C4-2B (cell line): Measurements from ENCODE around the gene SPAG9.

Source experiments
- H3K27ac ChIP-seq: fragments of 450-650 bp; 2 replicates; pipeline ENCODE4 v1.5.1; 2017
- ZFX ChIP-seq: fragments of 450-650 bp; IDR thresholded peaks from 2 replicates; pipeline ENCODE4 v1.6.1; 2017
- TF ChIP-seq, protein P1 (sequence below): fragments of 450-650 bp; conservative IDR thresholded peaks from 2 replicates; pipeline ENCODE4 v1.5.1; 2017; ENCODE audit warnings: mild to moderate bottlenecking

Gene SPAG9

DNA sequence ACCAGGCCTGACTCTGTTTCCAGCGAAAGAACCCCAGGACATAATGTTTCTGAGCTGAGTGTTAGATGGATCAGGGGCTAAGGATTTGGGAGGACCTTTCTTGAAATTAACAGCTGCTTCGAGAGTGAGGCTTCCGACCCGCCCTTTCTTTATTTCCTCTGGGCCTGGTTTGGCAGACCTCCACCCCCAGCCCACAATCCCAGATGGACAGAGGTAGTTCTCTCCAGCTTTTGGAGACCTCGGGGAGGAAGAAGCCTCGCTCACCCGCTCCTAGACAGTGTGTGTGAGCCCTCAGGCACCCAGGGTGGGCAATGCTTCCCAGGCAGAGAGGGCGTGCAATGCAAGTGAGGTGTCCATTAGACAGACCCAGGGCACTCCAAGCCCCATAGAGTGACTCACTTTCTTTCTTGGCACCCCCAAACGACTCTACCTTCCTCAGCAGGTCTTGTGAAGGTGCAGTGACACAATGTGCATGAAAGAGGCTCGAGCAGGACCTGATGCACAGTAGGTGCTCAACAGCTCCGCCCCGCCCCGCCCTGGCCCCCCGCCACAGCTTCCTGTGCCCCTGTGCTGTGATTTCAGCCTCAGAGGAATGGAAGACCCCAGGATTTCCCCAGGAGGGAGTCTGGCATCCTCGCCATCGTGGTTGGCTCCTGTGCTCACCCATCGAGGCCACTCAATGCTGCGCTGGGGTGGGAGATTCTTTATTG lies 203.8 kb downstream of the SPAG9 start:
- H3K27ac ChIP-seq, result peak overlapping the region; percentile 79
- TF ChIP-seq, protein P1, sequence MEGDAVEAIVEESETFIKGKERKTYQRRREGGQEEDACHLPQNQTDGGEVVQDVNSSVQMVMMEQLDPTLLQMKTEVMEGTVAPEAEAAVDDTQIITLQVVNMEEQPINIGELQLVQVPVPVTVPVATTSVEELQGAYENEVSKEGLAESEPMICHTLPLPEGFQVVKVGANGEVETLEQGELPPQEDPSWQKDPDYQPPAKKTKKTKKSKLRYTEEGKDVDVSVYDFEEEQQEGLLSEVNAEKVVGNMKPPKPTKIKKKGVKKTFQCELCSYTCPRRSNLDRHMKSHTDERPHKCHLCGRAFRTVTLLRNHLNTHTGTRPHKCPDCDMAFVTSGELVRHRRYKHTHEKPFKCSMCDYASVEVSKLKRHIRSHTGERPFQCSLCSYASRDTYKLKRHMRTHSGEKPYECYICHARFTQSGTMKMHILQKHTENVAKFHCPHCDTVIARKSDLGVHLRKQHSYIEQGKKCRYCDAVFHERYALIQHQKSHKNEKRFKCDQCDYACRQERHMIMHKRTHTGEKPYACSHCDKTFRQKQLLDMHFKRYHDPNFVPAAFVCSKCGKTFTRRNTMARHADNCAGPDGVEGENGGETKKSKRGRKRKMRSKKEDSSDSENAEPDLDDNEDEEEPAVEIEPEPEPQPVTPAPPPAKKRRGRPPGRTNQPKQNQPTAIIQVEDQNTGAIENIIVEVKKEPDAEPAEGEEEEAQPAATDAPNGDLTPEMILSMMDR, result no peak
- no peak for TF ChIP-seq ZFX

DNA sequence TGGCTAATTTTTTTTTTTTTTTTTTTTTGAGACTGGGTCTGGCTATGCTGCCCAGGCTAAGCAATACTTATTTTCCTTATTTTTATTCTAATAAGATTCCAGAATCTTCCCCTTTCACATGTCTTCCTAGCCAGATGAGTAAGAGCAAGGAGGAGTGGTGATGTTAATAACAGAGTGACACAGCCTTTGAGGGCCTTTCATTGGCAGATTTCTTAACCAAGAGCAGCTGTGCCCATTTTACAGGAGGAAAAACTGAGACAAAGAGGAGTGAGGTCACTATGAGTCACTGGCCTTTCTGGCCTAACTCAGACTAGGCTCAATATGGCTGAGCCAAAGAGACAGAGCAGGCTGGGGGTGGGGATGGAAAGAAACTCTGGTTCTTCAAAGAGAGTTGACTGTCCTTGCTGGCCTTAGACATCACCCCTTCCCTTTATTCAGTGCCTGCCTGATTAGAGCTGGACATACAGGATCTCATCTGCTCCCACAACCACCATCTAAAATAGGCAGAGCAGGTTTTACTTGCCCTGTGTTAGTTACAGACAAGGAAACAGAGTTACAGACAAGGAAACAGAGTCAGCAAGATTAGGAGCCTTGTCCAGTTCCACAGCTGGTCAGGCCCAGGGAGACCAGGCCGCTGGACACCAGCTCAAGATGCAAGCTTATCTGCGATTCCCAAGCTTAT lies 204.5 kb downstream of the SPAG9 start:
- peak overlapping the region; percentile 79 for H3K27ac ChIP-seq
- TF ChIP-seq, protein P1, result no peak
- 0 out of 2 replicates have a peak, but pooled peaks have one; percentile 17 for TF ChIP-seq ZFX

DNA sequence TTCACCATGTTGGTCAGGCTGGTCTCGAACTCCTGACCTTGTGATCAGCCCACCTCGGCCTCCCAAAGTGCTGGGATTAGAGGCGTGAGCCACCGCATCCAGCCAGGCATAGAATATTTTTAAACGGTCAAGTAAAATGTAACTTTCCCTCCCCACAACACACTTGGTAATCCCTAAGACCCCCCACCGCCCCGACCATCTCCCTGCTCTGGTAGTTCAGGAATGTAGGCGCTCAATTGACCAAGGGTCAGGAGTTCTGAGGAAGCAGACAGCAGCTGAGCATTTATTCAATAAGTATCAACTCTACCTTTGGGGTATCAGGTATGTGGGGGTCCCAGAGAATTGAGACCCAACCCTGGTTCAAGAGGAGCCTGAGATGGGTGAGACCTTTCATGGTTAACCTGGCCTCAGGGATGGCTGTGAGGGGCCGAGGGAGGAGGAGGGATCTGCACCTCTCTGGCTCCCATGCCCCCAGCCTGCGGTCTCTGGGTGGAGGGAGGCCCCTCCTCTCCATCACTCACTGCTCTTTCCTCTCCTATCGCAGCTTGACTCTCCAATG lies 206.1 kb downstream of the SPAG9 start:
- peak overlapping the region; percentile 79 for H3K27ac ChIP-seq
- TF ChIP-seq ZFX, result no peak
- TF ChIP-seq, protein P1, result no peak

DNA sequence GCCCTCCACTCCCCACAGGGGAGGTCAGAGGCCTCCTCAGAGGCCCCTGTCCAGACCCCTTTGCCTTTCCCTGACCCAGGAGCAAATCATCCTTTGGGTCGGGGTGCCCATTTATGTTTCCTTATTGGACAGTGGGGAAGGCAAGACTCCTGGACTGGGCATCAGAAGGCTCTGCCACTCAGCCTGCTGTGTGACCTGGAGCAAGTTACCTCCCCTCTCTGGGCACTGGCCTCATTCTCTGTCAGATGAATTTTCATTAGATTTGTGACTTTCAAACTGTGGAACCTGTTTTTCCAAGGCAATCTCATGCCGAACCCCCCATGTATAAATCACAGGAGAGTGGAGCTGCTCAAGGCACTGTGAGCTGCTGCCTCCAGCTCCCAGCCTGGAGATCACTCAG lies 207.5 kb downstream of the SPAG9 start:
- TF ChIP-seq ZFX, result no peak
- TF ChIP-seq, protein P1, result no peak
- peak overlapping the region; percentile 5; the same call in 1 of the 2 replicates for H3K27ac ChIP-seq
